Omental fat pad (tissue), 4 donors: ENCODE results near the gene PLEKHA6. TPM values are rescaled to one million over a fixed set of nuclear protein-coding genes. Genes with fewer than 3 reads are reported as not detected.

ENCODE experiments used
- ATAC-seq: fragments of 150-250 bp; one replicate; pipeline ENCODE4 v1.9.1; 2016; ENCODE audit warnings: mild to moderate bottlenecking, moderate library complexity; ENCODE audit not compliant: low FRiP score
- DNase-seq: peaks from one replicate; pipeline ENCODE4 v3.0.0-alpha.2; 2019; ENCODE audit warnings: low spot score
- CTCF ChIP-seq, 3 donors: fragments of 450-650 bp; IDR thresholded peaks; one replicate each; pipeline ENCODE4 v1.5.1; 2016 to 2017; ENCODE audit warnings: antibody characterized with exemption in 3 of 3, mild to moderate bottlenecking in 3 of 3, moderate library complexity in 2 of 3
- small RNA-seq: library from RNA; depleted of rRNA; stranded (forward); fragments of <200 nt; gene quantifications from one replicate; pipeline ENCODE3, GENCODE V24; 2016
- total RNA-seq, 4 donors: library from RNA; depleted of rRNA; stranded (reverse); fragments of >200 nt; gene quantifications; one replicate each; pipeline ENCODE4 v1.1.0, GENCODE V29; 2016

PLEKHA6 gene
- total RNA-seq, 4 donors from 2014 or later: 2.9 to 13.1 (median 7.5) TPM

GRCh38 chr1:204172404-204173029 is 187.2 kb downstream of the PLEKHA6 start:
- no peak for TF ChIP-seq CTCF (IDR thresholded peaks at IDR 0.05)
- DNase-seq: no peak
- no peak for ATAC-seq

GRCh38 chr1:204171751-204172178 is 188.0 kb downstream of the PLEKHA6 start:
- DNase-seq (no peak), ATAC-seq (no peak)
- no peak for TF ChIP-seq CTCF (IDR thresholded peaks at IDR 0.05)

GRCh38 chr1:204170494-204171155 is 189.1 kb downstream of the PLEKHA6 start:
- ATAC-seq (no peak), DNase-seq (no peak)
- no peak for TF ChIP-seq CTCF (IDR thresholded peaks at IDR 0.05)

- DNase-seq (no peak), ATAC-seq (no peak)
- TF ChIP-seq CTCF (IDR thresholded peaks at IDR 0.05): no peak
Measured at GRCh38 chr1:204169858-204170257, 189.9 kb downstream of the PLEKHA6 start.

Small RNA genes lying within 50 kb of the gene (small RNA-seq; reads per million reads assigned to genes)
- gene AL606489.2: not detected

Other genes with a start within 250 kb of the PLEKHA6 start
- 10 to 100 TPM; 11.8 to 16.9 (median 13.3) TPM for gene ETNK2, start 207.9 kb downstream of the PLEKHA6 start, total RNA-seq
- 1 to 10 TPM in 2 of 4 donors, not detected in 2; 1.4 to 2.8 TPM for gene REN, start 193.6 kb downstream of the PLEKHA6 start, total RNA-seq
- not detected for gene KISS1, start 163.4 kb downstream of the PLEKHA6 start, total RNA-seq
- gene GOLT1A, start 145.9 kb downstream of the PLEKHA6 start, total RNA-seq: not detected
- gene PPP1R15B, start 51.9 kb upstream of the PLEKHA6 start, total RNA-seq: 100 to 1,000 TPM in 2 of 4 donors, 10 to 100 TPM in 2; 62.3 to 238 (median 124) TPM
- 10 to 100 TPM; 17.2 to 42.4 (median 31.6) TPM for gene PIK3C2B, start 134.9 kb upstream of the PLEKHA6 start, total RNA-seq
- gene MDM4, start 156.5 kb upstream of the PLEKHA6 start, total RNA-seq: 10 to 100 TPM; 56.9 to 96.3 (median 71.5) TPM